Stimulated activated CD4-positive, alpha-beta T cell treated with anti-CD3 and anti-CD28 coated beads, Interleukin-1b, Interleukin-23, amount 100 ng/mL, for 48 hours (primary cell): ENCODE measurements around the gene ITPK1.

Experiments
- DNase-seq: peaks from one replicate; pipeline ENCODE4 v3.0.0-alpha.2; 2020

The ITPK1 gene

DNA sequence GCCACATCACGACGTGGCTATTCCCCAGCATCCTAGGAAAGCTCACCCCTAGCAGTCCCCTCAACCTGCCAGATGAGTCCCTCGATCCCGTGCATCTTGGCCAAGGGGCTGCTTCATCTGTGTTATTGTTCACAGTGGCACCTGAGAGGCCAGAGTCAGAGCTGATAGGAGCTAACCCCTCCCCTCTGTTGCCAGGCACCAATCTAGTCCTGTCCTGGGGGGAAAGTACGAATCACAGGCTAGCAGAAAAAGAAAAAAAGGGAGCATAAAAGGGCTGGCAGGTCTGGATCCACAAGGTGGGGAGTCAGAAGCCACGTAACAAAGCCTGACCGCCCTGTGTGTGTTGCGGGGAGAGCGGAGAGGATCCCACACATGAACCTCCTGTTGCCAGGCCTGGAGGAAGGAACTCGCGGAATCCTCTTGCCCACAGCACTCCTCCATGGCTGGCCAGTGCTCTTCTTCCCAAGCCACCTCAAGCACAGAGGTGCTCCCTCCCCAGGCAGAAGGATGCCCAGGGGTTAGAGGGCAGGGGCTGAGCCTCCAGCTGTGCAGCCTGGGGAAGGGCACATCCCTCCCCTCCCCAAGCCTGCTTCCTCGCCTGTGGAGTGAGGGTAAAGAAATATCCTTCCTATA is 91.8 kb downstream of the ITPK1 start:
- no peak for DNase-seq

DNA sequence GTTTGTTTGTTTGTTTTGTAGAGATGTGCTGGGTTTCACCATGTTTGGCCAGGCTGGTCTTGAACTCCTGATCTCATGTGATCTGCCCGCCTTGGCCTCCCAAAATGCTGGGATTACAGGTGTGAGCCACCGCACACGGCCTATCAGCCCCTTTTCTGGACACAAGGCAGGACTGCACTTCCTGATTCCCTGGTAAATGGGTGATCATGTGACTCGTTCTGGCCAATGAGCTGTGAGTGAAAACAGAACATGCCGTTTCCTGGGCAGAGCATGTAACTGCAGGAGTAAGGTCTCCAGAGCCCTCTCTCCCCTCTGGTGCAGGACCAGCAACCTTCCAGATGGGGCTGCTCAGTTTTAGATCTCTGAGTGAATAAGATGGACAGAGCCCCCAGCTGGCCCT is 92.7 kb downstream of the ITPK1 start:
- DNase-seq: peak; percentile 21

DNA sequence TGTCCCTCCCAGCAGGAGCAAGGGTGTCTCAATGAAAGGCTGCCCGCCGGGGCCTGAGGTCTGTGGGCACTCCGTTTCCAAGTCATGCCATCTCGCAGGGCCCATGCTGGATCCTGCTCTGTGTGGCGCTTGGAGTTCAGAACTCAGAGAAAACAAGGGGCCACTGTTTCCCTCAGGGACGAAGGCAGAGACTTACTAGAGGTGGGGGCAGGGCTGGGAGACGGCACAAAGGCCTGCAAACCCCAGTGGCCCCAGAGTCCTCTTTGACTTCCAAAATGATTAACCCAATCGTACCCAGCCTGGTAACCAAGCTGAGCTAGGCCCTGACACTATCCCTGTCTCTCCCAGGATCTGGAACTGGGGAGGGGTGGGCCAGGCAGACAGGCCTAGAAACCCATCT is 95.8 kb downstream of the ITPK1 start:
- DNase-seq: no peak

DNA sequence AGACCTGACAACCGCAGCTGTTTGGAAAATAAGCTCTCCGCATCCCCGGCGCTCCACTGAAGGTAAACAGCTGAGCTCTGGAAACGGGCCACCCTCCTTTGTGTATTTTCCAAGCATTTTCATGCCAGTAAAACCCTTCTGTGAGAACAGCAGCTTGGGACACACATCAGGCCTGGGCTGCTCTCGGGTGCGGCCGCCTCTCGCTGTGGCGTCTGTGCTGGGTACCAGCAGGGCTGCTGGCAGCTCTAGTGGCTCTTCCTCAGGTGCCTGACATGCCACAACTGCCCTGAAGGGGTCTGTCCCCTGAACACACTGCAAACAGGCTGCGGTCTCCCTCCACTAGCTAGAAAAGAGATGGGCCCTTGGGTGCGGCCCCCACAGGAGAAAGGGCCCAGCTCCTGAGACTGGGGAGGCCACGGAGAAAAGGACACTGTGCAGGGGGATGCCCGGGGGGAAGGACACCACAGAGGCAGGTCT is 96.3 kb downstream of the ITPK1 start:
- DNase-seq: no peak

DNA sequence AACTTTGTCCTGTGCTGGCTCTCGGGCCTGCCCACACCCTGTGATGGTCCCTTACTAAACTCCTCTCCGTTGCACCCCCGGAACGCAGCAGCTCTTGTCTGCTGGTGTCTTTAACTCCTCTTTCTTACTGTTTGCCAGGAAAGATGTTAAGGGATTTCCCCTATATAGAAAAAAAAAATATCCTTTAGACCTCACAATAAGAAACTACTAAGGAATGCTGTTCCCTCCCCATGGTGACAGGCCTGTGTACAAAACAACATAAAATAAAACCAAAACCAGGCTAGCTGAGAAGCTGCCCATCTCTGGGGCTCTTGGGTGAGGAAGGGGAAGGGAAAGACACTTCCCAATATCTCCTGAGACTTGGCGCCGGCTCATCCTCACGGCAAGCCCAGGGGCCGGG is 97.4 kb downstream of the ITPK1 start:
- DNase-seq: no peak

GRCh38 chr14:93017898-93018297 is 97.8 kb downstream of the ITPK1 start:
- DNase-seq: no peak

- no peak for DNase-seq
These were observed 98.4 kb downstream of the ITPK1 start for GRCh38 chr14:93017301-93017797.

DNA sequence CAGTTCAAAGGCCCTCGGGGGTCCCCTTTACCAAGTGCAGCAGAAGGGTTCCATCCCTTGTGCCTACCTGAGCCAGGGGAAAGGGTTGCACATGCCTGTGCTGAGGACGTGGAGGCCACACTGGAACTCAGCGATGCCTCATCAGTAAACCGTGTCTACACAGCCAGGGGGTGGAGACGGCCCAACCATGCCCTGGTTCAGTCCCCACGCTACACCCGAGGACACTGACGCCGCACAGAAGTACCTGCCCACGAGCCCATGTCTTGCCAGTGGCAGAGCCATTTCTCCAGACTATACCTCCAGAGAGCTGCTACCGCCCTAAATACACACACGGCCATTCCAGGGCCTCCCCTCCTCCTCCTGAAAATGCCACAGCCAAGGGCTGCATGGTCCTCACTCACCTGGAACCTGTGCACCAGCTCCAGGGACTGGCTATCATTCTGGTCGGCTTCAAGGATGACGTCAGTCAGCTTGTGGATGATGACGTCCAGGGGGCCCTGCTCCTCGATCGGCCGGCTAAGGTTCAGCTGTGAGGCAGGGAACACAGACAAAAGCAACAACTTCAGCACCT is 99.4 kb downstream of the ITPK1 start:
- DNase-seq: no peak

GRCh38 chr14:93015505-93015904 is 100.2 kb downstream of the ITPK1 start:
- no peak for DNase-seq

DNA sequence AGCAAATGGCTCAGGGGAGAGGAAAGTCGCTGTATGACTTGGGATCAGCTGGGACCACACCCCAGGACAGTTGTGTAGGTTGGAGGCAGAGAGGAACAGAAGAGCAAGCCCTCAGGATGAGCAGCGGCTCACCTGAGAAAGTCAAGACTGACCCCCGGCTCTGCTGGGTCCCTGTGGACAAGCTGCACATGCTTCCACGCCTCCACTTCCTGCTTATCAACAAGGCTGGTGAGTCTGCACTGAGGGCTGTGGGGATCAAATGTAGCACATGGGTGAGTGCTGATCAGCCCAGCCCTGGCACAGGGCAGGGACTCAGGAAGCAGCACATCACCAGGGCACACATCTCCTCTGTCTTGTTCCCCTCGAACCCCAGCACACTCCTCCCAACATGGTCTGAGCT is 100.7 kb downstream of the ITPK1 start:
- DNase-seq: no peak

GRCh38 chr14:93014058-93015023 is 101.4 kb downstream of the ITPK1 start:
- DNase-seq: no peak

GRCh38 chr14:93012951-93013719 is 102.6 kb downstream of the ITPK1 start:
- DNase-seq: no peak

DNA sequence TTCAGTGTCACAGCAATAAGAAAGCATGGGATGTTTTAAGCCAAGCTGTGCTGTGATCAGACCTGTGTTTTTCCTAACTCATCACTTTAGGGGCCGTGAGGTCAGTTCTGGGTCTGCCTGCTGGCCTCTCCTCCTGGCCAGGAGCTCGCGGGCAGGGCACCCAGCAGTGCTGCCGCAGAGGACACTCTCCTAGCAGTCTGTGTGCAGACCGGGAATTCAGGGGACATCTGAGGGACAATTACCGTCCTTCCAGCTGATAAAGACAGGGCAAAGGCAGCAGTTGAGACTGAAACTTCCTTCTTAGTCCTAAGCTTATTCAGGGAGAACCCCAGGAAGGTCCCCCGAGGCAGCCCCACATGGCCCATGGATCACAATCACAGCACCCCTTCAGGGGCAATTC is 103.2 kb downstream of the ITPK1 start:
- no peak for DNase-seq

DNA sequence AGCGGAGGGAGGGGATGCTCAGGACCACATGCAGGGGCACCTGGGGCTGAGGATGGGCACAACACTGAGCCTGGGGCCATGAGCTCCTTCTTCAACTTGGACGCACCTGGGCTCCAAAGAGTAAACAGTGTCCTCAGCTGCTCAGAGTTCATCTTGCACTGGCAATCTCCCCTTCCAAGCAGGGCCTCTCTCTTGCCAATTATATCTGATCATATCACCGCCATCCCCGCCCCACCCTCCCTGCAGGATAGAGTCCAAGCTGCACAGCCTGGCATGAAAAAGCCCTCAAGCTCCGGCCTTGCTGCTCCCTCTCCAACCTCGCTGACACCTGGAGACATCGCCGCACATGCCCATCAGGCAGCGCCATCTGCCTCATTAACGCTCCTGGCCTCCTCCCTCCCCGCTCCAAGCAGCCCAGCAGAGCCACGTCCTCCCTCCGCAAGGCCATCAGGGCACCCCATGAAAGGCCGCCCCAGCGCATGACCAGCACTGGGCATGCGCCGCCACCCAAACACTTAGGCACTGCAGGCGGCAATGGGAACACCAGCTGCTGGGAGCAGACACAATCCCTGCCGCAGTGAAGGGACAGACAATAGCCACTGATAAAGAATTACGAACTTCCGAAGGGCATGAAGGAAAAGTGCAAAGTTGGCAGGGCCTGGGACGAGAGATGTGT is 103.9 kb downstream of the ITPK1 start:
- DNase-seq: no peak

GRCh38 chr14:93011141-93011529 is 104.6 kb downstream of the ITPK1 start:
- no peak for DNase-seq

- no peak for DNase-seq
These were observed 105.1 kb downstream of the ITPK1 start for GRCh38 chr14:93010522-93011140.

GRCh38 chr14:93010130-93010499 is 105.6 kb downstream of the ITPK1 start:
- DNase-seq: no peak

GRCh38 chr14:93009471-93010129 is 106.1 kb downstream of the ITPK1 start:
- DNase-seq: no peak

DNA sequence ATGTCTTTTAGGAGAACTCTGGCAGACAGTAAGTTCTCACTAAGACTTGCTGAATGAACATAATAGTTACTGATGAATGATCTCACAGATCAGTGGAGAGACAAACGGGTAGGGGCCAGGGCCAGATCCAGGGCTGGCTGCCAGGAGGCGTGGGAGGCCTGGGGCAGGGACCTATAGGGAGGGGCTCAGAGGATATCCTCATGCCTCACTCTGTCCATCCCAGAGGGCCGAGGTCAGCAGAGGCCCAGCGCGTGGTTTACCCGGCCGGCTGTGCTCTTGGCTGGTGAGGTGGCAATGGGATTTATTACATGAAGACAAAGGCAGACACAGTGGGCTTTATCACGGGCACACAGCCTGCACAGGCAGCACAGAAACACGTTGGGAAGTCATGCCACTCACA is 107.3 kb downstream of the ITPK1 start:
- no peak for DNase-seq

- DNase-seq: no peak
These were observed 108.3 kb downstream of the ITPK1 start for GRCh38 chr14:93007225-93007997.
